ENCODE data around the gene GSDME.

GSDME gene

GRCh38 chr7:24709051-24709450 lies 48.2 kb downstream of the GSDME start:
- TF ChIP-seq SUZ12 (IDR thresholded peaks at IDR 0.05; ENCODE audit: extremely low read depth, insufficient read depth, insufficient read length) (no peak), ZNF274 (IDR thresholded peaks at IDR 0.05; ENCODE audit: low read depth, low read length) (no peak), YY1 (IDR thresholded peaks at IDR 0.05; ENCODE audit: insufficient read depth, insufficient read length) (no peak)
- H3K36me3 ChIP-seq (ENCODE audit: insufficient read depth, insufficient read length, low read length): peaks cover 11% of the 10 kb centered on the region
- peaks cover 9% of the 10 kb centered on the region for H3K4me1 ChIP-seq (ENCODE audit: insufficient read depth, insufficient read length)
- no peak overlapping the region for H3K9ac ChIP-seq (ENCODE audit: insufficient read length, low read depth)
- H3K27me3 ChIP-seq (ENCODE audit: insufficient read depth, insufficient read length): no peaks in the 10 kb centered on the region
- H3K4me3 ChIP-seq (ENCODE audit: insufficient read length, low read depth): no peak overlapping the region
- H3K9me3 ChIP-seq (ENCODE audit: insufficient read depth, low read length): no peaks in the 10 kb centered on the region
- no peak for DNase-seq (ENCODE audit: low read depth, low spot score)

GRCh38 chr7:24707988-24708615 lies 49.2 kb downstream of the GSDME start:
- no peaks in the 10 kb centered on the region for H3K27me3 ChIP-seq (ENCODE audit: insufficient read depth, insufficient read length)
- TF ChIP-seq SUZ12 (IDR thresholded peaks at IDR 0.05; ENCODE audit: extremely low read depth, insufficient read depth, insufficient read length) (no peak), YY1 (IDR thresholded peaks at IDR 0.05; ENCODE audit: insufficient read depth, insufficient read length) (no peak), ZNF274 (IDR thresholded peaks at IDR 0.05; ENCODE audit: low read depth, low read length) (no peak)
- no peak overlapping the region for H3K4me3 ChIP-seq (ENCODE audit: insufficient read length, low read depth)
- H3K9ac ChIP-seq (ENCODE audit: insufficient read length, low read depth): no peak overlapping the region
- H3K36me3 ChIP-seq (ENCODE audit: insufficient read depth, insufficient read length, low read length): peaks cover 16% of the 10 kb centered on the region
- no peaks in the 10 kb centered on the region for H3K9me3 ChIP-seq (ENCODE audit: insufficient read depth, low read length)
- DNase-seq (ENCODE audit: low read depth, low spot score): no peak
- H3K4me1 ChIP-seq (ENCODE audit: insufficient read depth, insufficient read length): peaks cover 9% of the 10 kb centered on the region

- H3K9ac ChIP-seq (ENCODE audit: insufficient read length, low read depth): no peak overlapping the region
- no peaks in the 10 kb centered on the region for H3K27me3 ChIP-seq (ENCODE audit: insufficient read depth, insufficient read length)
- peaks cover 10% of the 10 kb centered on the region for H3K4me1 ChIP-seq (ENCODE audit: insufficient read depth, insufficient read length)
- DNase-seq (ENCODE audit: low read depth, low spot score): no peak
- no peaks in the 10 kb centered on the region for H3K9me3 ChIP-seq (ENCODE audit: insufficient read depth, low read length)
- H3K36me3 ChIP-seq (ENCODE audit: insufficient read depth, insufficient read length, low read length): peaks cover 20% of the 10 kb centered on the region
- no peak overlapping the region for H3K4me3 ChIP-seq (ENCODE audit: insufficient read length, low read depth)
- TF ChIP-seq SUZ12 (IDR thresholded peaks at IDR 0.05; ENCODE audit: extremely low read depth, insufficient read depth, insufficient read length) (no peak), ZNF274 (IDR thresholded peaks at IDR 0.05; ENCODE audit: low read depth, low read length) (no peak), YY1 (IDR thresholded peaks at IDR 0.05; ENCODE audit: insufficient read depth, insufficient read length) (no peak)
Observed at GRCh38 chr7:24706211-24707170, 50.8 kb downstream of the GSDME start.

GRCh38 chr7:24705461-24705954 lies 51.8 kb downstream of the GSDME start:
- H3K9ac ChIP-seq (ENCODE audit: insufficient read length, low read depth): no peak overlapping the region
- no peaks in the 10 kb centered on the region for H3K9me3 ChIP-seq (ENCODE audit: insufficient read depth, low read length)
- TF ChIP-seq YY1 (IDR thresholded peaks at IDR 0.05; ENCODE audit: insufficient read depth, insufficient read length): no peak
- no peak for TF ChIP-seq ZNF274 (IDR thresholded peaks at IDR 0.05; ENCODE audit: low read depth, low read length)
- TF ChIP-seq SUZ12 (IDR thresholded peaks at IDR 0.05; ENCODE audit: extremely low read depth, insufficient read depth, insufficient read length): no peak
- no peak for DNase-seq (ENCODE audit: low read depth, low spot score)
- no peak overlapping the region for H3K4me3 ChIP-seq (ENCODE audit: insufficient read length, low read depth)
- H3K4me1 ChIP-seq (ENCODE audit: insufficient read depth, insufficient read length): peaks cover 12% of the 10 kb centered on the region
- peaks cover 20% of the 10 kb centered on the region for H3K36me3 ChIP-seq (ENCODE audit: insufficient read depth, insufficient read length, low read length)
- no peaks in the 10 kb centered on the region for H3K27me3 ChIP-seq (ENCODE audit: insufficient read depth, insufficient read length)

DNA sequence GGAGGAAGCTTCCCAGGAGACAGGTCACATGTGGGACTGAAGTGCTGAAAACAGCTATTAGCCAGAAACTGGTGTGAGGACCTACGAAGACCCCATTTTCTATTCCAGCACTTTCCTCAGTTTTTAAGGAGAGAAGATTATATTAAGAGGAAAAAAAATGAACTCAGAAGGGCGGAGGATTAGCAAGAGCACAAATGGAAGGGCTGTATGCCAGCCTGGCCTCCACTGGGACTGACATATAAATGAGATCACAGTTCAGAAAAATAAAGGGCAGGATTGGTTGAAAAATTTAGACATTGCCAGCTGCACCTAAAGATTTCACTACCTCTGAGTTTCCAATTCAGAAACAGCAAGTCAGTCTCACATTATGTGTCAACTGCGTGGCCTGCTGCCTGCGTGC lies 53.0 kb downstream of the GSDME start:
- DNase-seq (ENCODE audit: low read depth, low spot score): no peak
- Histone ChIP-seq H3K9me3 (ENCODE audit: insufficient read depth, low read length) (no peaks in the 10 kb centered on the region), H3K27me3 (ENCODE audit: insufficient read depth, insufficient read length) (no peaks in the 10 kb centered on the region), H3K9ac (ENCODE audit: insufficient read length, low read depth) (no peak overlapping the region), H3K4me1 (ENCODE audit: insufficient read depth, insufficient read length) (peaks cover 12% of the 10 kb centered on the region), H3K36me3 (ENCODE audit: insufficient read depth, insufficient read length, low read length) (peaks cover 20% of the 10 kb centered on the region), H3K4me3 (ENCODE audit: insufficient read length, low read depth) (no peak overlapping the region)
- TF ChIP-seq YY1 (IDR thresholded peaks at IDR 0.05; ENCODE audit: insufficient read depth, insufficient read length): no peak
- no peak for TF ChIP-seq ZNF274 (IDR thresholded peaks at IDR 0.05; ENCODE audit: low read depth, low read length)
- TF ChIP-seq SUZ12 (IDR thresholded peaks at IDR 0.05; ENCODE audit: extremely low read depth, insufficient read depth, insufficient read length): no peak

- Histone ChIP-seq H3K36me3 (ENCODE audit: insufficient read depth, insufficient read length, low read length) (peaks cover 25% of the 10 kb centered on the region), H3K4me1 (ENCODE audit: insufficient read depth, insufficient read length) (peaks cover 12% of the 10 kb centered on the region), H3K9ac (ENCODE audit: insufficient read length, low read depth) (no peak overlapping the region), H3K27me3 (ENCODE audit: insufficient read depth, insufficient read length) (no peaks in the 10 kb centered on the region), H3K4me3 (ENCODE audit: insufficient read length, low read depth) (no peak overlapping the region), H3K9me3 (ENCODE audit: insufficient read depth, low read length) (no peaks in the 10 kb centered on the region)
- TF ChIP-seq ZNF274 (IDR thresholded peaks at IDR 0.05; ENCODE audit: low read depth, low read length) (no peak), SUZ12 (IDR thresholded peaks at IDR 0.05; ENCODE audit: extremely low read depth, insufficient read depth, insufficient read length) (no peak), YY1 (IDR thresholded peaks at IDR 0.05; ENCODE audit: insufficient read depth, insufficient read length) (no peak)
- DNase-seq (ENCODE audit: low read depth, low spot score): no peak
Observed at GRCh38 chr7:24703296-24703695, 54.0 kb downstream of the GSDME start.

DNA sequence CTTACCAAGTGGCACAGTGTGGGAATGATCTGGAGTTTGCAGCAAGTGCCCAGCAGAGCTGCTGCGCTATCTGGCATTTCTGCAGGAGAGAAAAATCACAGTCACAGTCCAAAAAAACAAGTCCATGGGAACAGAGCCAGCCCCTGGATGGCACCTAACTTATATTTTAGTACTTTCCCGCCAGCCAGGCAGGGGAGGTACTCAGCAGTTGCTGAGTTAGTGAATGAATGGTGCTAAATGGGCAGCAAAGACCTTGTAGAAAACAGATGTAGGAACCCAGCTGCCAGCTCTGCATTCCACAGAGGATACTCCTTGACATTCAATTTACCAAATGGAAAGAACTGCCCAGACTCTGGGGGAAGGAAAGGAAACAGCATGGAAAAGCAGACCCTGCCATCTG lies 54.5 kb downstream of the GSDME start:
- Histone ChIP-seq H3K4me1 (ENCODE audit: insufficient read depth, insufficient read length) (peaks cover 12% of the 10 kb centered on the region), H3K36me3 (ENCODE audit: insufficient read depth, insufficient read length, low read length) (peaks cover 25% of the 10 kb centered on the region), H3K9me3 (ENCODE audit: insufficient read depth, low read length) (no peaks in the 10 kb centered on the region), H3K4me3 (ENCODE audit: insufficient read length, low read depth) (no peak overlapping the region), H3K9ac (ENCODE audit: insufficient read length, low read depth) (no peak overlapping the region), H3K27me3 (ENCODE audit: insufficient read depth, insufficient read length) (no peaks in the 10 kb centered on the region)
- DNase-seq (ENCODE audit: low read depth, low spot score): no peak
- TF ChIP-seq YY1 (IDR thresholded peaks at IDR 0.05; ENCODE audit: insufficient read depth, insufficient read length): no peak
